ENCODE measurements around the gene C11orf86.

The C11orf86 gene

DNA sequence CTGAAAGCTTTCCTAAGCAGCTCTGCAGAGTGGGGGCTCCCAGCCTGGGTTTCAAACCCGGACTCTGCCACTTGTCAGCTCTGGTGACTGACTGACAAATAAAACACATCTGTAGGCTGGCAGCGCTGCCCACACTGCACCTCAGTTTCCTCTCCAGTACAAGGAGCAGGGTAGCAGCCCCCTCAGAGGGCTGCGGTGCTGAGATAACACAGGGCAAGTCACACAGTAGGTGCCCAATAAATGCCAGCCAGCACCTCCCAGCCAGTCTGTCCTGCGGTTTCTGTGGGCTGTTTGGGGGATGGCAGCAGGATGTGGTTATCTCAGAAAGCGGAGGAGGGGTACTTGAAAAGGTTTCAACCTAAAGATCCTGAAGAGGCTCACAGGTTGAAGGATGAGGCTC lies 49.3 kb downstream of the C11orf86 start:
- WGBS, 2 experiments: 86% methylated on average over 5 of the region's 5 CpGs
- peaks cover 44% of the 10 kb centered on the region for H3K27me3 ChIP-seq (ENCODE audit: control insufficient read depth, insufficient read depth, low read length, poor library complexity, severe bottlenecking)
- no peak overlapping the region for H3K27ac ChIP-seq (ENCODE audit: insufficient read depth, low read depth, low read length, poor library complexity, severe bottlenecking)
- peaks cover 6% of the 10 kb centered on the region for H3K4me1 ChIP-seq (ENCODE audit: control insufficient read depth, insufficient read depth, low read length)
- no peaks in the 10 kb centered on the region for H3K36me3 ChIP-seq (ENCODE audit: control insufficient read depth, insufficient read depth, low read length)
- no peaks in the 10 kb centered on the region for H3K9me3 ChIP-seq (ENCODE audit: control insufficient read depth, low read length)
- no peak overlapping the region for H3K4me3 ChIP-seq (ENCODE audit: insufficient read depth, low read depth, low read length)

DNA sequence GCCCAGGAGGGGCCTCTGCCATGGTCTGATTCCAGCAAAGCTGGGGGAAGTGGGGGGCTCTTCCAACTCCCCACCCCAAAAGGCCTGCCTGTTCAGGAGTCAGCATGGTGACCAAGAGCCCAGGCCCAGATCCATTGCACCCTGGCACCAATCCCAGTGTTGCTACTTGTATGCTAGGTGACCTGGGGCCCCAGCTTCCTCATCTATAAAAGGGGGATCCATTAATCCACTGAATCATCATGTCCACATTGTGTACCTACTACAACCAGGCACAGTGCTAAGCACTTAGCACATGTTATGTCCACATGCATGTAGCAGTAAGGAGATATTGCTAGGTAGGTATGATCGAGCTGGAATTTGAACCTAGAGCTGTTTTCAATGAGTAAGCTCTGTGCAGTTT lies 49.9 kb downstream of the C11orf86 start:
- H3K9me3 ChIP-seq (ENCODE audit: control insufficient read depth, low read length): no peaks in the 10 kb centered on the region
- H3K4me1 ChIP-seq (ENCODE audit: control insufficient read depth, insufficient read depth, low read length): peaks cover 6% of the 10 kb centered on the region
- H3K36me3 ChIP-seq (ENCODE audit: control insufficient read depth, insufficient read depth, low read length): no peaks in the 10 kb centered on the region
- peaks cover 44% of the 10 kb centered on the region for H3K27me3 ChIP-seq (ENCODE audit: control insufficient read depth, insufficient read depth, low read length, poor library complexity, severe bottlenecking)
- H3K27ac ChIP-seq (ENCODE audit: insufficient read depth, low read depth, low read length, poor library complexity, severe bottlenecking): no peak overlapping the region
- H3K4me3 ChIP-seq (ENCODE audit: insufficient read depth, low read depth, low read length): no peak overlapping the region
- 98% methylated on average over 1 of the region's 1 CpG for WGBS, 2 experiments

DNA sequence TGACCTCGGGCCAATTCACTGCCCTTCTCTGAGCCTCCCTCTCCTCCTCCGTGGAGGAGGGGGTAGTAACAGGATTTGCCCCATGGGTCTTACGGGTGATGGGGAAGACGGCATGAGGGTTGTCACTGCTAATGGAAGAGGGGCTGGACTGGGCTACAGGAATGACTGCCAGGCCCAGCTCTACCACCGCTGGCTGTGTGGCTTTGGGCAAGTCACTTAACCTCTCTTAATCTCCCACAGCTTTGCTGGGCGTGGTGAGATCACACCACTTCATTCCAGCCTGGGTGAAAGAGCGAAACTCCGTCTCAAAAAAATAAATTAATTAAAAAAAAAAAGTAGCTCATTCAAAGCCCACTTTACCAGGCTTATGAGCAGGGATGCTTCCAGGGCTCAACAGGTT lies 50.6 kb downstream of the C11orf86 start:
- Histone ChIP-seq H3K27me3 (ENCODE audit: control insufficient read depth, insufficient read depth, low read length, poor library complexity, severe bottlenecking) (peaks cover 44% of the 10 kb centered on the region), H3K9me3 (ENCODE audit: control insufficient read depth, low read length) (no peaks in the 10 kb centered on the region), H3K4me3 (ENCODE audit: insufficient read depth, low read depth, low read length) (no peak overlapping the region), H3K4me1 (ENCODE audit: control insufficient read depth, insufficient read depth, low read length) (peaks cover 6% of the 10 kb centered on the region), H3K36me3 (ENCODE audit: control insufficient read depth, insufficient read depth, low read length) (no peaks in the 10 kb centered on the region), H3K27ac (ENCODE audit: insufficient read depth, low read depth, low read length, poor library complexity, severe bottlenecking) (no peak overlapping the region)
- 90 to 92% methylated on average over 7 to 8 of the region's 8 CpGs for WGBS, 2 experiments

Measured in ectodermal cell (in vitro differentiated cells).